Heart right ventricle (tissue), 16 donors: ENCODE results near the gene TMEM53. TPM values are rescaled to one million over a fixed set of nuclear protein-coding genes. Genes with fewer than 3 reads are reported as not detected.

Experiments used
- ATAC-seq, 8 donors: fragments of 200-7000 bp; cut with Tn5 transposase; one replicate each; pipeline ENCODE4 v1.9.1; 2020; ENCODE audit warnings: mild to moderate bottlenecking in 8 of 8, moderate library complexity in 8 of 8, moderate number of reproducible peaks in 1 of 8
- DNase-seq, 2 donors: peaks; one replicate each; pipeline ENCODE4 v3.0.0-alpha.2; 2020
- H3K27ac ChIP-seq, 10 donors: fragments of 200-600 bp; sonication (generic) in 2 of 10; one replicate each; pipeline versions ENCODE4 v1.5.0 to v1.8.0; 2020 to 2022; ENCODE audit warnings: mild to moderate bottlenecking in 3 of 10
- H3K27me3 ChIP-seq, 7 donors: fragments of 200-600 bp; one replicate each; pipeline ENCODE4 v1.8.0; 2021 to 2022; ENCODE audit warnings: mild to moderate bottlenecking in 2 of 7
- H3K36me3 ChIP-seq, 9 donors: fragments of 200-600 bp; sonication (generic) in 1 of 9; one replicate each; pipeline versions ENCODE4 v1.5.0 to v1.8.0; 2020 to 2022; ENCODE audit warnings: mild to moderate bottlenecking in 2 of 9
- H3K4me1 ChIP-seq, 9 donors: fragments of 200-600 bp; sonication (generic) in 1 of 9; one replicate each; pipeline versions ENCODE4 v1.5.0 to v1.8.0; 2020 to 2022; ENCODE audit warnings: mild to moderate bottlenecking in 4 of 9
- H3K4me3 ChIP-seq, 10 donors: fragments of 200-600 bp; sonication (generic) in 2 of 10; one replicate each; pipeline versions ENCODE4 v1.5.0 to v1.8.0; 2020 to 2022; ENCODE audit warnings: mild to moderate bottlenecking in 7 of 10, moderate library complexity in 2 of 10
- H3K9me3 ChIP-seq, 11 donors: fragments of 200-600 bp in 10 of 11; sonication (generic) in 2 of 11; one replicate each; pipeline versions ENCODE4 v1.5.0 to v1.8.0; 2013 to 2022; ENCODE audit warnings: mild to moderate bottlenecking in 2 of 11, control low read depth in 1 of 11, moderate library complexity in 1 of 11
- CTCF ChIP-seq, 9 donors: fragments of 200-600 bp; sonication (generic) in 2 of 9; IDR thresholded peaks; one replicate each; pipeline versions ENCODE4 v1.5.0 to v1.8.0; 2021 to 2022; ENCODE audit warnings: antibody characterized with exemption in 9 of 9, mild to moderate bottlenecking in 5 of 9, moderate library complexity in 1 of 9
- WGBS, 2 donors: extraction: QIAGEN DNeasy Blood & Tissue Kit; methylation state at CpG; one replicate each; pipeline ENCODE4 v1.1.7; 2013; ENCODE audit warnings: inconsistent platforms in 1 of 2; 5-methylcytosine and 5-hydroxymethylcytosine counted together
- intact Hi-C, 10 donors: fragments of 100-400 bp; cut with DNase I; formaldehyde crosslinking; loops; one replicate each; pipeline versions ENCODE4 v1.11.1 to v1.14.2; 2022
- polyA plus RNA-seq, 2 donors: library from polyadenylated mRNA; stranded (reverse); fragments of 200-250 nt; gene quantifications; one replicate each; pipeline ENCODE4 v1.2.3, GENCODE V29; 2013
- total RNA-seq, 10 donors: library from RNA; stranded (reverse); fragmentation: NEBNext Ultra II Directional in 3 of 10; extraction: Animal tissue kit (Norgen Biotek cat#: 25700) in 3 of 10; gene quantifications; one replicate each; pipeline versions ENCODE4 v1.2.1 to v1.2.4, GENCODE V29; 2021 to 2023
- donor health status: Arrhythmogenic right ventricular cardiomyopathy.
- donor health status: ischemic (EF 13 %, LVEDD 7.1; RV severe dilation, severe dysfunction).
- donor health status: healthy with polysubstance abuse.
- donor health status: DM: no; HTN: yes; CAD: no.
- donor health status: DM: no; HTN: no; CAD: no.
- donor health status: ischemic (EF 25% LVEDD 6.9; RV normal size, moderate dysfunction).
- donor health status: ischemic (EF 25% LVEDD 5.7; RV mildly dilated, moderate dysfunction).
- donor health status: healthy.
- donor health status: DM: yes; HTN: yes; CAD: no.
- donor health status: Ischemic cardiomyopathy.
- donor health status: ischemic (EF 35%, LVEDD 5.7; RV mildly dilated, moderate dysfunction).
- donor health status: nonischemic (EF 11% LVEDD 7.7; RV severe dilation, severe dysfunction).
- donor health status: DM: yes; HTN: yes; CAD: no.
- donor health status: PGD.
- donor health status: ischemic (EF 29% LVEDD 5.4; RV normal size, mild dysfunction).
- donor health status: nonischemic (EF 23%, LVEDD 6.1; RV moderate dilation, normal function).

TMEM53 gene
- total and polyA plus RNA-seq, 12 donors = 6.6 to 21.0 (median 12.2) TPM

GRCh38 chr1:44603718-44604117, 70.6 kb downstream of the TMEM53 start:
- intact Hi-C loops = no loop called here
- WGBS, 2 donors = 63 to 70% methylated on average over 4 of the region's 4 CpGs

More at GRCh38 chr1:44603718-44604117, 70.6 kb downstream of the TMEM53 start:
- Histone ChIP-seq H3K27me3 (peaks cover 0 to 63% (median 9%) of the 10 kb centered on the region in 7 donors), H3K9me3 (no peaks in the 10 kb centered on the region), H3K4me1 (no peaks in the 10 kb centered on the region), H3K4me3 (no peak overlapping the region), H3K36me3 (no peaks in the 10 kb centered on the region), H3K27ac (no peak overlapping the region)
- no peak for TF ChIP-seq CTCF (IDR thresholded peaks at IDR 0.05)
- ATAC-seq (no peak), DNase-seq (no peak)

Other genes with a start within 250 kb of the TMEM53 start
- 1 to 10 TPM in 3 of 10 donors, under 1 TPM in 2, not detected in 5; 0.62 to 3.3 (median 1.1) TPM for gene ARMH1, start 233 bp upstream of the TMEM53 start, total RNA-seq
- 1 to 10 TPM; 1.6 to 2.5 TPM for gene ARMH1, start 233 bp upstream of the TMEM53 start, polyA plus RNA-seq
- not detected for gene RNU5D-1, start 56.7 kb upstream of the TMEM53 start, total RNA-seq
- not detected for gene RNU5D-1, start 56.7 kb upstream of the TMEM53 start, polyA plus RNA-seq
- 1 to 10 TPM in 7 of 10 donors, under 1 TPM in 3; 0.73 to 3.7 (median 1.4) TPM for gene KIF2C, start 65.4 kb upstream of the TMEM53 start, total RNA-seq
- gene KIF2C, start 65.4 kb upstream of the TMEM53 start, polyA plus RNA-seq = 1 to 10 TPM in 1 of 2 donors, under 1 TPM in 1; 0.22 to 1.0 TPM
- 1,000 to 10,000 TPM in 1 of 10 donors, 100 to 1,000 TPM in 9; 587 to 1,039 (median 681) TPM for gene RPS8, start 101.1 kb upstream of the TMEM53 start, total RNA-seq
- gene RPS8, start 101.1 kb upstream of the TMEM53 start, polyA plus RNA-seq = 1,000 to 10,000 TPM; 1,461 to 1,942 TPM
- under 1 TPM in 5 of 10 donors, not detected in 5; 0.11 to 0.31 (median 0.16) TPM for gene BEST4, start 113.7 kb upstream of the TMEM53 start, total RNA-seq
- gene BEST4, start 113.7 kb upstream of the TMEM53 start, polyA plus RNA-seq = under 1 TPM; 0.07 to 0.44 TPM
- gene PLK3, start 125.9 kb upstream of the TMEM53 start, total RNA-seq = 10 to 100 TPM in 1 of 10 donors, 1 to 10 TPM in 9; 2.9 to 10.3 (median 6.8) TPM
- 10 to 100 TPM in 1 of 2 donors, 1 to 10 TPM in 1; 8.7 to 12.7 TPM for gene PLK3, start 125.9 kb upstream of the TMEM53 start, polyA plus RNA-seq
- gene DYNLT4, start 132.9 kb upstream of the TMEM53 start, total RNA-seq = 1 to 10 TPM in 3 of 10 donors, under 1 TPM in 5, not detected in 2; 0.51 to 2.0 (median 0.71) TPM
- 1 to 10 TPM in 1 of 2 donors, under 1 TPM in 1; 0.59 to 1.8 TPM for gene DYNLT4, start 132.9 kb upstream of the TMEM53 start, polyA plus RNA-seq
- gene BTBD19, start 134.0 kb upstream of the TMEM53 start, total RNA-seq = 1 to 10 TPM; 1.8 to 4.1 (median 3.2) TPM
- 10 to 100 TPM in 1 of 2 donors, 1 to 10 TPM in 1; 2.2 to 12.5 TPM for gene BTBD19, start 134.0 kb upstream of the TMEM53 start, polyA plus RNA-seq
- 1 to 10 TPM in 1 of 10 donors, under 1 TPM in 9; 0.32 to 1.1 (median 0.44) TPM for gene PTCH2, start 168.8 kb upstream of the TMEM53 start, total RNA-seq
- under 1 TPM; 0.25 to 0.80 TPM for gene PTCH2, start 168.8 kb upstream of the TMEM53 start, polyA plus RNA-seq